ENCODE data around the gene ZNRF1.
"Not testable (repeated sequence)": the region's sequence is repeated elsewhere in the genome, so short reads cannot be mapped to it uniquely, and the experiment has no call there.

Gene ZNRF1

DNA sequence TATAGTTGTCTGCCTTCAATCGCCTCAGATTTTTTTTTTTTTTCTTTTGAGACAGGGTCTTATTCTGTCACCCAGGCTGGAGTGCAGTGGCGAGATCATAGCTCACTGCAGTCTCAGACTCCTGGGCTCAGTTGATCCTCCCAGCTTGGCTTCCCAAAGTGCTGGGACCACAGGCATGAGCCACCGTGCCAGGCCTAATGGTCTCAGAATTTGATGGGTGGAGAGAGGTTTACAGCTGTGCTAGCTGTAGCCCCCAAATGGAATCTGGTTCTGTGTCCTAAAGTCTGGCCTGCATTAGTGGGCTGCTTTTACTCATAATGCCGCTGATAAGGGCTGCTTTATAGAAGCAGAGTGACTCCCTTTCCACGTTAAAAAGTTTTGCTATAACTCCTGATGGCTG, 5.1 kb downstream of the ZNRF1 start:
- no peak for DNase-seq

DNA sequence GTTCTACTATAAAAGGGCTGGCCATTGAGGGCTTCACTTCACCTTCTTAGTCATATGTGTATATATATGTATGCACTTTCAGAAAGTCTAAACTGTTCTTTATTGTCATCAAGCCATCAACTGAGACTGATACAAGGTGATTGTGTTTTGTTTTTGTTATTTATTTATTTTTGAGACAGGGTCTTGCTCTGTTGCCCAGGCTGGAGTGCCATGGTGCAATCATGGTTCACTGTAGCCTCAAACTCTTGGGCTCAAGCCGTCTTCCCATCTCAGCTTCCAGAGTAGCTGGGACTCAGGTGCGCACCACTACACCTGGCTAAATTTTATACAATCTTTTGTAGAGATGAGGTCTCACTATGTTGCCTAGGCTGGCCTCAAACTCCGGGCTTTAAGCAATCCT, 5.6 kb downstream of the ZNRF1 start:
- no peak for DNase-seq

DNA sequence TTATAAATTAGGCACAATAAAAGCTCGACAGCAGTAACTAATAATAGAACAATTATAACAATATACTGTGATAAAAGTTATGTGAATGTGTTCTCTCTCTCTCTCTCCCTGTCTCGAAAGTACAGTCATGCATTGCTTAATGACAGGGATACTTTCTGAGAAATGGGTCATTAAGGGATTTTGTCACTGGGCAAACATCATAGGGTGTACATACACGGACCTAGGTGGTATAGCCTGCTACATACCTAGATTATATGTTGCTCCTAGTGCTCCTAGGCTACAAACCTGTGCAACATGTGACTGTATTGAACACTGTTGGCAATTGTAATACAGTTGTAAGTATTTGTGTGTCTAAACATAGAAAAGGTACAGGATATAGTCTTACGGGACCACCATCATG, 6.9 kb downstream of the ZNRF1 start:
- DNase-seq = no peak

DNA sequence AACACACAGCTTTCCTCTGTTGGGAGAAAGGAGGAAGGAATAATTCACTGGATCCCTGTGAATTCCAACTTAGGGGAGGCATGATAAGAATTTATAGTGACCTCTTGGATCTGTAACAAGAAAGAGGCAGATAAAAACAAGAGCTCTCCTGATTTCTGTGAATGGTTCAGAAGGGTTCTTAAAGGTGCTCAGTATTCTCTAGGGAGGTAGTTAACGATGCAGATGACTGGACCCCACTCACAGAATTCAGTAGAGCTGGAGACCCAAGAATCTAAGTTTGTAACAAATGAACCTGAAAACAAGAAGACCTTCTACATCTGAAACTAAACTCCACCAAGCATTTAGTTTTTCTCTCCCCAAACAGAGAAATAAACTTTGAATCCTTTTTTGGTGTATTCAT, 8.6 kb downstream of the ZNRF1 start:
- DNase-seq = no peak

DNA sequence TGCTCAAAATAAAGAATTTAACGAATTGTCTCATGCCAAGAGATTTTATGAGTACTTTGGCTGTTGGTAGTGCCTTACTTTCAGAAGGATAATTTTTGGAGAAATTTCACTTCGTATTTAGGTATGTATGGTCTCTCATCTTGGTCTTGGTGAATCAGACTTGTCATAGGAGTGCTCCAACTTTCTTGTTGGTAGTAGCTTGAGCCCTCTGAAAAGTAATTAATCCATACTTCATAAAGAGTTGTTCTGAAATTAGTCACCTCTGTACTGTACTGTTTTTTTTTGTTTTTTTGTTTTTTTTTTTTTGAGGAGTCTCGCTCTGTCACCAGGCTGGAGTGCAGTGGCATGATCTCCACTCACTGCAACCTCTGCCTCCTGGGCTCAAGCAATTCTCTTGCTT, 11.6 kb downstream of the ZNRF1 start:
- DNase-seq = no peak

DNA sequence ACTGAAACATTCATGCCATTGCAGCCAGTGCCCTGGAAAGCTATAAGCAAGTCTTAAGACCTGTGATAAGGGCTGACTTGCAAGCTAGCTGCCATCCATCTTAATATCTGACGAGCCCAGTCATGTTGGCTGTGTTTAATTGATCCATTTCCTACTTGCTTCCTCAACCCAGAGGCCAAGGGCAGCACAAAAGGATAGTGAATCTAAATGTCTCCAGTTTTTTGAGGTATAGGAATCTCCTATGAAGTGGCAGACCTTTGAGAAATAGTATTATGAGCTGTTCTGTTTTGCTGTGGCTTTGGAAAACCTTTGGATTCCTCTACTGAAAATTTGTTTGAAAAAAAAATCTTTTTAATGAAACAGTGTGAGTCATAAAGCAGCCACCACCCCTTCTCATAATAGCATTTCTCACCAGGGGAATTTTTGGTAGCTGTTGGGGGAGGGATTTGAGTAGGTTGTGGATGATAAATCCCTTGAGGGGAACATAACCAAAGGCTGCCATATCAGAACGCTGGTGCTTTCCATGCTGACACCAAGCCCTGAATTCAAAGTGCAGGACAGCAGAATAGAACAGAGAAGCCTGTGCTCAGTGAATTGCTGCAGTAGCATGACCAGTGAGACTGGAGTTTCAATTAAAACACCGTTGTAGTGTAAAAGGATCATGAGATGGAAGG, 12.9 kb downstream of the ZNRF1 start:
- DNase-seq = peak; percentile 30

DNA sequence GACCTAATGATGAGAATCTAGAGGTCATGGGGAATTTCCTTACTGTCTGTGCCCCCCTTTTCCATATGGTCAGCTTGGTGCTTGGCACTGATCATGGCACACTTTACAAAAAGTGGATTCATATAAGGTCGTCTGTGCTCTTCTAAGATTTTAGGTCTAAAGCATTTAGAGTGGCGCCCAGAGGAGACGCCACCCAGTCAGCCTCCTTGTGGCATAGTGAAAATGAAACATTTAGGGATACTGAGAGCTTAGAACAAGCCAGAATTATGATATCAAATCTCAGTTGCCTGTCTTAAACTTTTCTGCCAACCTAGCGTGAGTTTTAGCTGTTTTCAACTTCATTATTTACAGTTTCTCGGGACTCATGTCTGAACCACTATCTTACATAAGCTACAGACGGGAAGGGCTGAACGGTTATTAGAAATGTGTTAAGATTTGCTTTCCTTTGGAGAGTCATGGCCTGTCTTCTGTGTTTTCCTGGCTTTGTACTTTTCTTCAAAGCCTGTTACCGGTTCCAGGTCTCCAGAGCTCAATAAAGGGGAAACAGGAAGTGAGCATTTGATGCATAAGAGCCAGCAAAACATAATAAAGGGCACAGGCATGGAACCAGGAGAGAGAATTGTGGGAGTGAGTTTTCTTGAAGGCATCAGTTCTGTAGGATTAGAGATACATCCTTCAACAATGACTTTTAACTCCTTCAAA, 13.7 kb downstream of the ZNRF1 start:
- DNase-seq = no peak

DNA sequence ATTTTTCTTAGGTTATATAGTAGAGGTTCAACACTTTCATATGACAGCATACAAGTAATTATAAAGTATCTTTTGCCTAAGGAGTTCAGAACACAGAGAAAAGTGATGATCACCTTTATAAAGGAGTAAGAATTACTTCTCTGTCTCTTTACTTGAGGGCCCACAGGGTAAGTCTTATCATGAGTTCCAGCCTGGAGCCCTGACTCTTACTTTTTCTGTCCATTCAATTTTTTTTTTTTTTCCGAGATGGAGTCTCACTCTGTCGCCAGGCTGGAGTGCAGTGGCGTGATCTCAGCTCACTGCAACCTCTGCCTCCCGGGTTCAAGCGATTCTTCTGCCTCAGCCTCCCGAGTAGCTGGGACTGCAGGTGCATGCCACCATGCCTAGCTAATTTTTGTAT, 14.3 kb downstream of the ZNRF1 start:
- not testable (repeated sequence) for DNase-seq

DNA sequence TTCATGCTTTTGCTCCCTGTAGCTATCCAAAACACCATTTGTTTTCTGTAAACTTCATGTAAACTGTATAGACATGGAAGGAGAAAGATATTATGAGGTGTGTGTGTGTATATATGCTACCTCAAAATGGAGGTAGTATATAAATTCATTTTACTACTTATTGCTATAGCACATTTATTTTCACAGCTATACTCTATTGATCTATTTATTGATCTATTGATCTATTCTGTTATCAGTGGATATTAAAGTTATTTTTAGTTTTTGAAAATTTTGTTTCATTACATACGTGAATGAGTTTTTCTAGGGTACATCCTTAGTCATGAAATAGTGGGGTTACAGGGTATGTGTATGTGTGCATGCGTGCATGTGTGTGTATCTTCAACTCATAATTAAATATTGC, 15.5 kb downstream of the ZNRF1 start:
- DNase-seq = no peak

DNA sequence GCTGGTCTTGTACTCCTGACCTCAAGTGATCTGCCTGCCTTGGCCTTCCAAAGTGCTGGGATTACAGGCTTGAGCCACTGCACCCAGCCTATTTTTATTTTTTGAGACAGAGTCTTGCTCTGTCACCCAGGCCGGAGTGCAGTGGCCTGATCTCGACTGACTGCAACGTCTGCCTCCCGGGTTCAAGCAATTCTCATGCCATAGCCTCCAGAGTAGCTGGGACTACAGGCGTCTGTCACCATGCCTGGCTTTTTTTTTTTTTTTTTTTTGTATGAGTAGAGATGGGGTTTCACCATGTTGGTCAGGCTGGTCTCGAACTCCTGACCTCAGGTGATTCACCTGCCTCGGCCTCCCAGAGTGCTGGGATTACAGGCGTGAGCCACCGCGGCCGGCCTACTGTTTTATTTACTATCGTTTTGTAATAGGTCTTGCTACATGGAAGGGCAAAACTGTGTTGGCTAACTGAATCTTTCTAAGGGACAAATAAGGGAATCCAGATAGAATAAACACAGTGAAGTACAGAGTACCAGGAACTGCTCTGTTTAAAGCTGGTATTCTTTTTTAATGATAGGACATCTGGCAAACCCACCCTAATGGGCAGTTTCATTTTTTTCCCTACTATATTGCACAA, 17.7 kb downstream of the ZNRF1 start:
- DNase-seq = peak; percentile 16

DNA sequence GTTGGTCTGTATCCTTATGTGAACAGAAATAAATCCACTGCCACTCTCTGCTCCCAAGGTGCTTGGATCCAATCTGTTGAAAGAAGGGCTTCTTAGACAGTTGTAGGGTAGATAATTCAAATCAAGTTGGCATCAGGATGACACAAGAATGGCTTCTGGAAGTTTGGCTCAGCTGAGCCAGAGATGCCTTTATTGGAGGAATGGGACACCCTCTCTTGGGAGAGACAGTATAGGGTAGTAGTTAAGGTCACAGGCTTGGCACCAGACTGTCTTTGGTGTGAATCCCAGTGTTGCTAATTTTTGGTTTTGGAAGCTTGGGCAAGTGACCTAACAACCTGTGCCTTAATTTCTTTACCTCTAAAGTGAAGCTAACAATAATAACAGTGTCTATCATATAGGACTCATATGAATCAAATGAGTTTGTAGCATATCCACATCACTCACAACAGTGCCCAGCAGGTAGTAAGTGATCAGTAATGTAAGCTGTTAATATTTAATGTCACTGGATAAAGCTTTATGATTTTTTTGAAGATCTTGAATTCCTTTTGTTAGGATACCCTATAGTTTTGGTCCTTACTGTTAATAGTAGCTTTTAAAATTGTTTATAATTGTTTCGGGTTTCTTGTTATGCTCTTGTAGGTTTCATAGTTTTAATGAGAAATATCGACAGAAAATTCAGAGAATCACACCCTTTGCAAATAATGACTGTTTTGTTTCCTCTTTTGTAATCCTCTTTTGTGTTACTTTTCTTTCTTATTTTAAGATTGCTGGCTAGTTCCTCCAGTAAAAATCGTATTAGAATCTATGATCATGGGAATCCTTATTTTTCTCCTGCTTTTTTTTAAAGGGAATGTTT, 19.1 kb downstream of the ZNRF1 start:
- DNase-seq = no peak

DNA sequence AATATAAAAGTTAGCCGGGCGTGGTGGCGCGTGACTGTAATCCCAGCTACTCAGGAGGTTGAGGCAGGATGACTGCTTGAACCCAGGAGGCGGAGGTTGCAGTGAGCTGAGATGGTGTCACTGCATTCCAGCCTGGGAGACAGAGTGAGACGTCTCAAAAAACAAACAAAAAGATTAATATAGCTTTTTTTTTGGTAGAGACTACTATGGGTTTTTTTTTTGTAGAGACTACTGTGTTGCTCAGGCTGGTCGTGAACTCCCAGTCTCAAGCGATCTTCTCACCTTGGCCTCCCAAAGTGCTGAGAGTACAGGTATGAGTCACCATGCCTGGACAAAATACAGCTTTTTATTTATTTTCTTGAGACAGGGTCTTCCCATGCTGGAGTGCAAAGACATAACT, 20.2 kb downstream of the ZNRF1 start:
- DNase-seq = no peak

DNA sequence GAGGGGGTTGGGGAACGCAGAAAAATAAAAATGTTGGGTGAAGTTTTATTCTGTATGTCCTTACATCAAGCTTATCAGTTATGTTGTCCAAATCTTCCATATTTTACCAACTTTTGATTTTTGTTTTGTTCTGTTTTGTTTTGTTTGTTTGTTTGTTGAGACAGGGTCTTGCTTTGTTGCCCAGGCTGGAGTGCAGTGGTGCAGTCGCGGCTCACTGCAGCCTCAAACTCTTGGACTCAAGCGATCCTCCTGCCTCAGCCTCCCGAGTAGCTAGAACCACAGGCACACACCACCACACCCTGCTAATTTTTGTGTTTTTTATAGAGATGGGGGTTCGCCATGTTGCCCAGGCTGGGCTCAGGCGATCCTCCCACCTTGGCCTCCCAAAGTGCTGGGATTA, 20.8 kb downstream of the ZNRF1 start:
- DNase-seq = no peak

DNA sequence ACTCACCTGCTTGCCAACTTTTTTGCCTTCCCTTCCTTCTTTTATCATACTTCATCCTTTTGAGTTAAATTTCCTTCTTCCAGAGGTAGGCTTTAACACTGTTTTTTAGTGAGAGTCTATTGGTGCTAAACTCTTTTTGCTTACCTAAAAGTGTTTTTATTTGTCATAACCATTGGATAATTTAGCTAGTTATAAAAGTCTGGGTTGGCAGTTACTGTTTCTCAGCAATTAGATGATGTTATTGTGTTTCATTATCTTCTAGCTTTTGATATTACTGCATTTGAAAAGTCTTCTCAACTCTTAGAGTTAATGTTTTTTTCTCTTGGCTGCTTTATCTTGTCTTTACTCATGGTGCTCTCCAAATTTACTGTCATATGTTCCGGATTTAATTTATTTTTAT, 22.6 kb downstream of the ZNRF1 start:
- no peak for DNase-seq

DNA sequence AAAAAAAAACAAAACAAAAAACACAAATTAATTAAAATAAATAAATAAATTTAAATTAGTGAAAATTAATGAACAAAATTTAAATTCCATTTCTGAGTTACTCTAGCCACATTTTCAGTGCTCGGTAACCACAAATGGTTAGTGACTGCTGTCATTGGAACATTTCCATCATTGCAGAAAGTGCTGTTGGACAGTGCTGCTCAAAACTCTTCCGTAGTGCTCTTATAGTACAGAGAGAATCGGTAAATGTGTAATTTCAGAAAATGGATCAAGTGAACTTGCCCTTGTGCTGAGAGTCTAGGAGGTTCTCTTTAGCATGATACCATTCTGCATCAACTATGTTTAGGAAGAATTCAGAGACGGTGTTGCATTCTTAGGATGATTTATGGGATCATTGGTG, 23.7 kb downstream of the ZNRF1 start:
- no peak for DNase-seq

DNA sequence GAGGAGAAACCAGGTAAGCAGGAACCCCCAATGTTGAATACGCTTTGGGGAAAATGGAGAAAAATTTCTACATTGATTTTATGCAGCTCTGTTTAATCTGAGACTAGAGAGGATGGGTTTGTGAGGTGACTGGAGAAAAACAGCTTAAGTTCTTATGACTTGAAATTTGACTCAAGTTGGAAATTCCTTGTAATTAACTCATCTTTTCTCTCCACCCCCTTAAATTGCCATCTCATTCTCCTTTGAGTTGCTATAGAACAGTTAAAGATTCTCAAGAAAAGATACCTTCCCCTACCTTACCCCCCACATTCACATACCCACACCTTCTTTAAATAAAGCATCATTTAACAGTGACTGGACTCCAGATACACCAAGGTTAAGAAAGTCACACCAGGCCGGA, 24.2 kb downstream of the ZNRF1 start:
- no peak for DNase-seq

DNA sequence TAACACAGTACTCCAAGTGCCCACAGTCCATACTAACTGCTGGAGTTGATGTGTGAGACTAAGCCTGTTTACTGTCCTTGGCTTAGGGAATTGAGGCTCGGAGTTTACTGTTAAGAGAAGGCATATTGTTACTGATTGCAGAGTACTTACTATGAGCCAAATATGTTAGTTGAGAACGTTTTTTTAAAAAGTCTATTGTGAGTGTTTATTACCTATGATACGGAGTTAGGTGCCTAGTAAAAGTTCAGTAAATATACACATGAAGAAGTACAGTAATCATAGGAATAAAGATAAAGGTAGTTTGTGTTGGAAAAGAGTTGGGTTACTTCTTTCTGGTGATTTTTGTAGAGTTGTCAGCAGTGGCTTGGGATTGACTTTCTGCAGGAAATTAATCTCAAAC, 25.4 kb downstream of the ZNRF1 start:
- DNase-seq = no peak

DNA sequence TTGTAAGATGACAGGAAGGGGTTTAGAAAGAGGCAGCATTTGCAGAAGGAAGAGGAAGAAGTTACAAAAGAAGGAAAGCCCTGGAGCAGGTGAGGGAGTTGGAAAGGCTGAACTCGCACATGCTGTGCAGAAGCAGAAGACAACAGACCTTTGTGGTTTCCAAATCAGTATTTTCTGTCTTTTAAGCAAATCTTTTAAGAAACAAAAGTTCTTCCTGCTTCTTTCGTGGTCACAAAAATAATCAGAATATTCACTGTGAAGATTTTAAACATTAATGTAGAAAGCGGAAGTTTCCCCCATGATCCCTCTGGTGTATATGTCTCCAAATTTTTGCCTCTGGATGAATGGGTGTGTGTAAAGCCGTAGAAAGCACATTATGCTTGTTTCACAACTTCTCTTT, 25.8 kb downstream of the ZNRF1 start:
- DNase-seq = no peak

DNA sequence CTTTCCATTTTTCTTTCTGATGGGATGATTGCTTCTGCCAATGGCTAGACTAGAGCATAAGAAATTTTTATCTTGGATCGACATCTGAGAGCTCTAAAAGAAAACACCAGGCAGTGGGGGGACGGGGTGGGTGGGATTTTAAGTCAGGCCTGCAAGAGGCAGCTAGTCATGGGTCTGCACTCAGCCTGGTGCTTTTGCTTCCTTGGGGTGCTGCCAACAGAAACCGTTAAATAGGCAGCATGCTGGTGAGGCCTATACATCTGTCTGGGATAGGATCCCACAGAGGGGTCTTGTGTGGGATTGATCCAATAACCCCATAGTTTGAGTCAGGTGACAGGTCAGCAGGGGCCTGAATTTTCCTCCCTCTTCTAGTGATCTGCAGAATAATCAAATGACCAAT, 26.9 kb downstream of the ZNRF1 start:
- no peak for DNase-seq

DNA sequence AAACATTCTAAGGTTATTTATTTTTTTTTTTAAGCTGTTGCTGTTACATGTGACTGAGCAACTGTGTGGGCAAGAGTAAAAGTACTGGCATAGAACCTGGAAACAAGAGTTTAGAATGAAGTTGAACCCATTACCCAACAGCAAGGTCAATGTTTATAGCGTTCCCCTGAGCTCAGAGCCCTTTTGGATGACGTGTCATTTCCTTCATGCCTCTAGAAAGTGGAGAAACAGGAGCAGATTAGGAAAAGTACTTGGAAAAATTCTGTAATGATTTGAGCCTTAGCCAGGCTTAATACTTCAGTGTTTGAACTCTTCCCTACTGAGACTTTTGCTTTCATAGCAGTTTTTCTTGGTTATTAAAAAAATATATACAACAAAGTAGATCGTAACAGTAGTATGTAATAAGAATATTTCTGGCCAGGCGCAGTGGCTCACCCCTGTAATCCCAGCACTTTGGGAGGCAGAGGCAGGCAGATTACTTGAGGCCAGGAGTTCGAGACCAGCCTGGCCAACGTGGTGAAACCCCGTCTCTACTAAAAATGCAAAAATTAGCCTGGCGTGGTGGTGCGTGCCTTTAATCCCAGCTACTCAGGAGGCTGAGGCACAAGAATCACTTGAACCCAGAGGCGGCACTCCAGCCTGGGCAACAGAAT, 27.5 kb downstream of the ZNRF1 start:
- not testable (repeated sequence) for DNase-seq

DNA sequence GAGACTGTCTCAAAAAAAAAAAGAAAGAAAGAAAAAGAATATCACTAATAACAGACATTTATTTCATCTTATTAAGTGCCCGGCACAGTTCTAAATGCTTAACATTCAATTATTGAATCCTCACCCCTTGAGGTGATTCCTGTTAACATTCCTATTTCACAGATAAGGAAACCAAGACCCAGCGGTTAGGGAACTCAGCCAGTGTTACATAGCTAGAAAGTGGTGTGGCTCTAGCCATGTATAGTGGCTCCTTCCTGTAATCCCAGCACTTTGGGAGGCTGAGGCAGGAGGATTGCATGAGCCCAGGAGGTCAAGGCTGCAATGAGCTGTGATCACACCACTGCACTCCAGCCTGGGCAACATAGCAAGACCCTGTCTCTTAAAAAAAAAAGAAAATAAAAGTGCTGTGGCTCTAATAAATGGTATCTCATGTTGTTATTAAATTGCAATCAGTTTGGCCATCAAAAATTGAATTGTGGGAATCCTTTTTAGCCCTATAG, 28.1 kb downstream of the ZNRF1 start:
- no peak for DNase-seq

DNA sequence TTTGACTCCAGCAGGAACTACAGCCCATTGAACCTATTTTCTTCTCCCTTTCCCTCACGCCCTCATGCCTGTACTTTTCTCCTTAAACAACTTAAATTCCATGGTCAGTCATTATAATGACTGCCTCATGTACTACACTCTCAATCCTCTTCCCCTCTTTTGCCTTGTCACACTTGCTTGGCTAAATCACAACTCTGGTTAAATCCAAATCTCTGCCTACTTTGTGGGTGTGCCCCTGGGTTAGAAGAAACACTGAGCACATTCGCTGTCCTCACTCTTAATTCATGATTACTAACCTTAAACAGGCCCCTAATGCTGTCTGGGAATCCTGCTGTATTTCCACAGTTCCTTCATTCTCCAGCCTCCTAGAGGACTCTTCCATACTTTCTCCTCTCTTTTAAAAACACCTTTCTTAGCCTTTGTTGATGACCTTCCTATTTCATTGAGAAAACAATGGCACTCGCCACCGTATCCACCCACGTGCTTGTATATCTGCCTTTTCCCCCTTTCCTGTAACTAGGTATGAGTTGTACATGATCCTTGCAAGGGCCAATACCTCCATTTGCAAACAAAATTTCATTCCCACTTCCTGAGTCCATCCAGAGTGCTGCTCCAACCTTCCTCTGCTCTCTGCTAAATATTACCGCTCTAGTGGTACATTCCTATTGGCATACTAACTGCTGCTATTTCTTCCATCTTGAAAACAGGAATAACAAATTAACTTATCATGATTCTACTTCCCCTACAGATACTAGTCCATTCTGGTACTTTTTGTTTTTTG, 28.9 kb downstream of the ZNRF1 start:
- no peak for DNase-seq
